Adrenal gland (tissue), 5 donors: Measurements from ENCODE around the gene GSTT2B.

Source experiments
- CTCF ChIP-seq, 6 experiments: fragments of 450-650 bp in 4 of 6; fragments of 200-600 bp in 2 of 6; sonication (generic) in 1 of 6; IDR thresholded peaks; 1 replicate in 5 of 6; 2 replicates in 1 of 6; pipeline versions ENCODE4 v1.5.1 to v1.8.0; 2016 to 2021; ENCODE audit warnings: antibody characterized with exemption in 6 of 6, mild to moderate bottlenecking in 2 of 6, moderate library complexity in 1 of 6
- POLR2A ChIP-seq, 2 donors: fragments of 450-650 bp; IDR thresholded peaks; one replicate each; pipeline ENCODE4 v1.6.1; 2017; ENCODE audit warnings: antibody characterized with exemption in 2 of 2, mild to moderate bottlenecking in 2 of 2, moderate library complexity in 1 of 2
- donor health status: DM: no; HTN: no; CAD: no.

- TF ChIP-seq POLR2A (IDR thresholded peaks at IDR 0.05) (no peak), CTCF (IDR thresholded peaks at IDR 0.05) (no peak)
Measured at GRCh38 chr22:23926561-23926960, 34.4 kb downstream of the GSTT2B start.
